GM19240 (cell line): Measurements from ENCODE around the gene LAMB2.

ENCODE experiments used
- DNase-seq: peaks from one replicate; pipeline ENCODE4 v3.0.0; 2011; ENCODE audit warnings: low spot score; ENCODE audit not compliant: insufficient read length

LAMB2 gene

GRCh38 chr3:49161808-49162530 is 29.1 kb upstream of the LAMB2 start:
- no peak for DNase-seq

GRCh38 chr3:49161197-49161596 is 28.3 kb upstream of the LAMB2 start:
- no peak for DNase-seq

- no peak for DNase-seq
Measured at GRCh38 chr3:49158792-49159191, 25.9 kb upstream of the LAMB2 start.

GRCh38 chr3:49158103-49158709 is 25.4 kb upstream of the LAMB2 start:
- DNase-seq: no peak

GRCh38 chr3:49157289-49157688 is 24.4 kb upstream of the LAMB2 start:
- DNase-seq: no peak

- no peak for DNase-seq
Measured at GRCh38 chr3:49153349-49153912, 20.6 kb upstream of the LAMB2 start.

GRCh38 chr3:49151610-49152009 is 18.8 kb upstream of the LAMB2 start:
- no peak for DNase-seq

- no peak for DNase-seq
Measured at GRCh38 chr3:49148159-49148558, 15.3 kb upstream of the LAMB2 start.

- no peak for DNase-seq
Measured at GRCh38 chr3:49140080-49140479, 7.2 kb upstream of the LAMB2 start.

- DNase-seq: no peak
Measured at GRCh38 chr3:49135499-49135898, 2.6 kb upstream of the LAMB2 start.

- DNase-seq: no peak
Measured at GRCh38 chr3:49134471-49135265, 1.8 kb upstream of the LAMB2 start.

GRCh38 chr3:49133226-49133951 is 539 bp upstream of the LAMB2 start:
- DNase-seq: no peak

GRCh38 chr3:49132073-49132436 is 795 bp downstream of the LAMB2 start:
- DNase-seq: no peak

GRCh38 chr3:49131576-49131975 is 1.3 kb downstream of the LAMB2 start:
- no peak for DNase-seq

GRCh38 chr3:49131040-49131439 is 1.8 kb downstream of the LAMB2 start:
- no peak for DNase-seq

GRCh38 chr3:49124991-49125670 is 7.7 kb downstream of the LAMB2 start:
- no peak for DNase-seq

- DNase-seq: no peak
Measured at GRCh38 chr3:49124203-49124602, 8.6 kb downstream of the LAMB2 start.

- DNase-seq: no peak
Measured at GRCh38 chr3:49123687-49124086, 9.2 kb downstream of the LAMB2 start.

- DNase-seq: no peak
Measured at GRCh38 chr3:49122886-49123545, 9.8 kb downstream of the LAMB2 start.

- no peak for DNase-seq
Measured at GRCh38 chr3:49122451-49122850, 10.4 kb downstream of the LAMB2 start.
